HepG2 (cell line): ENCODE results near the gene POLE3. TPM values are rescaled to one million over a fixed set of nuclear protein-coding genes. Genes with fewer than 3 reads are reported as not detected.

Experiments
- CREM ChIP-seq, 2 experiments: sonication (generic) in 1 of 2; formaldehyde crosslinking in 1 of 2; IDR thresholded peaks; 2 replicates each; pipeline versions ENCODE4 v1.4.0 to v1.6.1; 2016 to 2020; ENCODE audit warnings: antibody characterized with exemption in 1 of 2, mild to moderate bottlenecking in 1 of 2, missing genetic modification reagents in 1 of 2
- ELF4 ChIP-seq: sonication (generic); formaldehyde crosslinking; IDR thresholded peaks from 2 replicates; pipeline ENCODE4 v1.5.0; 2020; ENCODE audit warnings: missing genetic modification reagents, mild to moderate bottlenecking, moderate library complexity, borderline replicate concordance
- FOXJ3 ChIP-seq: sonication (generic); formaldehyde crosslinking; IDR thresholded peaks from 2 replicates; pipeline ENCODE4 v1.4.0; 2020; ENCODE audit warnings: missing genetic modification reagents, mild to moderate bottlenecking, borderline replicate concordance
- GABPB1 ChIP-seq: IDR thresholded peaks from 2 replicates; pipeline ENCODE4 v1.6.1; 2016; ENCODE audit warnings: mild to moderate bottlenecking, missing genetic modification reagents, moderate library complexity, missing compliant biosample characterization
- GATAD1 ChIP-seq: IDR thresholded peaks from 2 replicates; pipeline ENCODE4 v1.6.1; 2016; ENCODE audit warnings: missing genetic modification reagents, missing compliant biosample characterization
- MIXL1 ChIP-seq: IDR thresholded peaks from 2 replicates; pipeline ENCODE4 v1.6.1; 2016
- MTA3 ChIP-seq: sonication (generic); formaldehyde crosslinking; IDR thresholded peaks from 2 replicates; pipeline ENCODE4 v1.4.0; 2020; ENCODE audit warnings: missing genetic modification reagents
- SCMH1 ChIP-seq: sonication (generic); formaldehyde crosslinking; IDR thresholded peaks from 2 replicates; pipeline ENCODE4 v1.9.0; 2021; ENCODE audit warnings: missing genetic modification reagents, mild to moderate bottlenecking, borderline replicate concordance
- SOX13 ChIP-seq, 3 experiments: fragments of 450-650 bp in 1 of 3; sonication (generic) in 1 of 3; formaldehyde crosslinking in 1 of 3; IDR thresholded peaks in 2 of 3; conservative IDR thresholded peaks in 1 of 3; 2 replicates each; pipeline versions ENCODE4 v1.5.0 to v1.6.1; 2016 to 2020; ENCODE audit warnings: antibody characterized with exemption in 1 of 3, mild to moderate bottlenecking in 1 of 3, missing compliant biosample characterization in 1 of 3, missing genetic modification reagents in 1 of 3, moderate library complexity in 1 of 3
- ZBTB1 ChIP-seq: sonication (generic); formaldehyde crosslinking; IDR thresholded peaks from 2 replicates; pipeline ENCODE4 v1.4.0; 2020; ENCODE audit warnings: missing genetic modification reagents, borderline replicate concordance
- ZC3H4 ChIP-seq: sonication (generic); formaldehyde crosslinking; IDR thresholded peaks from 2 replicates; pipeline ENCODE4 v1.4.0; 2020; ENCODE audit warnings: missing genetic modification reagents, borderline replicate concordance
- ZNF234 ChIP-seq: sonication (generic); formaldehyde crosslinking; conservative IDR thresholded peaks from 2 replicates; pipeline ENCODE4 v1.5.1; 2020; ENCODE audit warnings: mild to moderate bottlenecking, missing genetic modification reagents
- ZNF333 ChIP-seq: sonication (generic); formaldehyde crosslinking; IDR thresholded peaks from 2 replicates; pipeline ENCODE4 v1.4.0; 2020; ENCODE audit warnings: mild to moderate bottlenecking, missing genetic modification reagents, borderline replicate concordance
- ZNF350 ChIP-seq: sonication (generic); formaldehyde crosslinking; IDR thresholded peaks from 2 replicates; pipeline ENCODE4 v1.4.0; 2020; ENCODE audit warnings: mild to moderate bottlenecking, low read depth, missing genetic modification reagents, borderline replicate concordance
- ZNF496 ChIP-seq: sonication (generic); formaldehyde crosslinking; IDR thresholded peaks from 2 replicates; pipeline ENCODE4 v1.8.1; 2023; ENCODE audit warnings: mild to moderate bottlenecking, moderate library complexity, missing genetic modification reagents; ENCODE audit not compliant: insufficient replicate concordance
- ZNF572 ChIP-seq: sonication (generic); formaldehyde crosslinking; IDR thresholded peaks from 2 replicates; pipeline ENCODE4 v1.5.1; 2020; ENCODE audit warnings: mild to moderate bottlenecking, missing genetic modification reagents
- ZNF644 ChIP-seq: IDR thresholded peaks from 2 replicates; pipeline ENCODE4 v1.6.1; 2016; ENCODE audit warnings: low read depth
- ZNF792 ChIP-seq: IDR thresholded peaks from 2 replicates; pipeline ENCODE4 v1.6.1; 2016
- ZSCAN20 ChIP-seq: sonication (generic); formaldehyde crosslinking; IDR thresholded peaks from 2 replicates; pipeline ENCODE4 v1.4.0; 2020; ENCODE audit warnings: missing genetic modification reagents, mild to moderate bottlenecking, borderline replicate concordance
- polyA plus RNA-seq, 8 experiments: library from polyadenylated mRNA; depleted of rRNA in 3 of 8; stranded (reverse) in 7 of 8; unstranded in 1 of 8; fragments of >200 nt; fragmentation: Illumina TruSeq in 4 of 8; extraction: Trizol in 4 of 8; gene quantifications; 2 replicates each; pipeline versions ENCODE4 v1.2.1 to v1.2.3, GENCODE V29; 2011 to 2016; ENCODE audit warnings: low read depth in 4 of 8, missing spikeins in 1 of 8, mixed read lengths in 1 of 8; ENCODE audit not compliant: insufficient read depth in 1 of 8
- total RNA-seq, 5 experiments: library from RNA; depleted of rRNA; stranded (reverse); fragments of >200 nt; fragmentation: Illumina TruSeq; extraction: Trizol; gene quantifications; 2 replicates each; pipeline ENCODE4 v1.2.3, GENCODE V29; 2016; ENCODE audit warnings: low read depth in 1 of 5
- TF ChIP-seq, protein P1 (sequence below): sonication (generic); formaldehyde crosslinking; IDR thresholded peaks from 2 replicates; pipeline ENCODE4 v1.4.0; 2020; ENCODE audit warnings: missing genetic modification reagents, mild to moderate bottlenecking, borderline replicate concordance
- TF ChIP-seq, protein P2 (sequence below): sonication (generic); formaldehyde crosslinking; IDR thresholded peaks from 2 replicates; pipeline ENCODE4 v1.4.0; 2020; ENCODE audit warnings: missing genetic modification reagents, borderline replicate concordance
- TF ChIP-seq, protein P3 (sequence below): sonication (generic); formaldehyde crosslinking; IDR thresholded peaks from 2 replicates; pipeline ENCODE4 v1.8.1; 2022; ENCODE audit warnings: low read depth, mild to moderate bottlenecking, missing genetic modification reagents
- TF ChIP-seq, protein P4 (sequence below): sonication (generic); formaldehyde crosslinking; IDR thresholded peaks from 2 replicates; pipeline ENCODE4 v1.5.1; 2020; ENCODE audit warnings: missing genetic modification reagents, mild to moderate bottlenecking, borderline replicate concordance

Gene POLE3
- total and polyA plus RNA-seq, 2 of the 13 experiments (the other 11 are each of a cell fraction or from before 2014, with no cell fraction given), result 36.0 to 77.2 TPM

DNA sequence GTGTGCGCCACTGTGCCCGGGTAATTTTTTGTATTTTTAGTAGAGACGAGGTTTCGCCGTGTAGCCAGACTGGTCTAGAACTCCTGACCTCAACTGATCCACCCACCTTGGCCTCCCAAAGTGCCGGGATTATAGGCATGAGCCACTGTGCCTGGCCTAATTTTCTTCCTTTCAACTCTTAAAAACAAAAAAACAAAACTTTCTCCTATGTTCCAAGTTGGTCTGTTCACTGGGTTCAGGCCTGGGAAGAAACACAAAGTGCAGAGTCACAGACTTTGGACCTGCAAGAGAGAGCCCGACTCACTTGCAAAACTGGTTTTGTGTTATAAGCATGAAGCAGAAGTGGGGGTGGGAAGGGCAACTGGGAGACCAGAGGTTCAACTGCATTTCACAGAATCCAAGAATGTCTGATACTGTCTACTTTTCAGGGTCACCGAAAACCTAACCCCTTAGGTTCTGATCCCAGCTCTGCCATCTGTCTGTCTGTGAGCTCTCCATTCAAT is 28.5 kb downstream of the POLE3 start (continued):
- TF ChIP-seq ZC3H4 (CRISPR knock-in tag) (no peak), SCMH1 (no peak), ZNF496 (CRISPR knock-in tag) (no peak), MIXL1 (peak; percentile 53; the same call in 1 of the 2 replicates), ELF4 (CRISPR knock-in tag) (no peak), ZBTB1 (no peak), GATAD1 (CRISPR knock-in tag) (0 out of 2 replicates have a peak, but pooled peaks have one; percentile 41), ZNF572 (no peak), ZNF792 (no peak), SOX13 (IDR thresholded peaks at IDR 0.05) (no peak), SOX13 (CRISPR knock-in tag; conservative IDR thresholded peaks at IDR 0.05 in 1 of 2, IDR thresholded peaks at IDR 0.05 in 1 of 2) (peak in 1 of 2 experiments; percentile 73; a peak in 1 of 4 replicates), ZSCAN20 (CRISPR knock-in tag) (no peak), CREM (IDR thresholded peaks at IDR 0.05) (peak; percentile 53; the same call in 1 of the 2 replicates), CREM (CRISPR knock-in tag; IDR thresholded peaks at IDR 0.05) (no peak), GABPB1 (CRISPR knock-in tag) (no peak), ZNF644 (peak; percentile 77), ZNF350 (CRISPR knock-in tag) (no peak), MTA3 (CRISPR knock-in tag) (no peak), ZNF234 (CRISPR knock-in tag) (no peak), FOXJ3 (CRISPR knock-in tag) (peak; percentile 29; the same call in 1 of the 2 replicates), ZNF333 (CRISPR knock-in tag) (no peak)
- TF ChIP-seq, protein P1, sequence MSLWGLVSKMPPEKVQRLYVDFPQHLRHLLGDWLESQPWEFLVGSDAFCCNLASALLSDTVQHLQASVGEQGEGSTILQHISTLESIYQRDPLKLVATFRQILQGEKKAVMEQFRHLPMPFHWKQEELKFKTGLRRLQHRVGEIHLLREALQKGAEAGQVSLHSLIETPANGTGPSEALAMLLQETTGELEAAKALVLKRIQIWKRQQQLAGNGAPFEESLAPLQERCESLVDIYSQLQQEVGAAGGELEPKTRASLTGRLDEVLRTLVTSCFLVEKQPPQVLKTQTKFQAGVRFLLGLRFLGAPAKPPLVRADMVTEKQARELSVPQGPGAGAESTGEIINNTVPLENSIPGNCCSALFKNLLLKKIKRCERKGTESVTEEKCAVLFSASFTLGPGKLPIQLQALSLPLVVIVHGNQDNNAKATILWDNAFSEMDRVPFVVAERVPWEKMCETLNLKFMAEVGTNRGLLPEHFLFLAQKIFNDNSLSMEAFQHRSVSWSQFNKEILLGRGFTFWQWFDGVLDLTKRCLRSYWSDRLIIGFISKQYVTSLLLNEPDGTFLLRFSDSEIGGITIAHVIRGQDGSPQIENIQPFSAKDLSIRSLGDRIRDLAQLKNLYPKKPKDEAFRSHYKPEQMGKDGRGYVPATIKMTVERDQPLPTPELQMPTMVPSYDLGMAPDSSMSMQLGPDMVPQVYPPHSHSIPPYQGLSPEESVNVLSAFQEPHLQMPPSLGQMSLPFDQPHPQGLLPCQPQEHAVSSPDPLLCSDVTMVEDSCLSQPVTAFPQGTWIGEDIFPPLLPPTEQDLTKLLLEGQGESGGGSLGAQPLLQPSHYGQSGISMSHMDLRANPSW, result no peak
- TF ChIP-seq, protein P2, sequence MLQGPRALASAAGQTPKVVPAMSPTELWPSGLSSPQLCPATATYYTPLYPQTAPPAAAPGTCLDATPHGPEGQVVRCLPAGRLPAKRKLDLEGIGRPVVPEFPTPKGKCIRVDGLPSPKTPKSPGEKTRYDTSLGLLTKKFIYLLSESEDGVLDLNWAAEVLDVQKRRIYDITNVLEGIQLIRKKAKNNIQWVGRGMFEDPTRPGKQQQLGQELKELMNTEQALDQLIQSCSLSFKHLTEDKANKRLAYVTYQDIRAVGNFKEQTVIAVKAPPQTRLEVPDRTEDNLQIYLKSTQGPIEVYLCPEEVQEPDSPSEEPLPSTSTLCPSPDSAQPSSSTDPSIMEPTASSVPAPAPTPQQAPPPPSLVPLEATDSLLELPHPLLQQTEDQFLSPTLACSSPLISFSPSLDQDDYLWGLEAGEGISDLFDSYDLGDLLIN (CRISPR knock-in tag), result no peak
- TF ChIP-seq, protein P3, sequence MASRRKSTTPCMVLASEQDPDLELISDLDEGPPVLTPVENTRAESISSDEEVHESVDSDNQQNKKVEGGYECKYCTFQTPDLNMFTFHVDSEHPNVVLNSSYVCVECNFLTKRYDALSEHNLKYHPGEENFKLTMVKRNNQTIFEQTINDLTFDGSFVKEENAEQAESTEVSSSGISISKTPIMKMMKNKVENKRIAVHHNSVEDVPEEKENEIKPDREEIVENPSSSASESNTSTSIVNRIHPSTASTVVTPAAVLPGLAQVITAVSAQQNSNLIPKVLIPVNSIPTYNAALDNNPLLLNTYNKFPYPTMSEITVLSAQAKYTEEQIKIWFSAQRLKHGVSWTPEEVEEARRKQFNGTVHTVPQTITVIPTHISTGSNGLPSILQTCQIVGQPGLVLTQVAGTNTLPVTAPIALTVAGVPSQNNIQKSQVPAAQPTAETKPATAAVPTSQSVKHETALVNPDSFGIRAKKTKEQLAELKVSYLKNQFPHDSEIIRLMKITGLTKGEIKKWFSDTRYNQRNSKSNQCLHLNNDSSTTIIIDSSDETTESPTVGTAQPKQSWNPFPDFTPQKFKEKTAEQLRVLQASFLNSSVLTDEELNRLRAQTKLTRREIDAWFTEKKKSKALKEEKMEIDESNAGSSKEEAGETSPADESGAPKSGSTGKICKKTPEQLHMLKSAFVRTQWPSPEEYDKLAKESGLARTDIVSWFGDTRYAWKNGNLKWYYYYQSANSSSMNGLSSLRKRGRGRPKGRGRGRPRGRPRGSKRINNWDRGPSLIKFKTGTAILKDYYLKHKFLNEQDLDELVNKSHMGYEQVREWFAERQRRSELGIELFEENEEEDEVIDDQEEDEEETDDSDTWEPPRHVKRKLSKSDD (CRISPR knock-in tag), result no peak
- TF ChIP-seq, protein P4, sequence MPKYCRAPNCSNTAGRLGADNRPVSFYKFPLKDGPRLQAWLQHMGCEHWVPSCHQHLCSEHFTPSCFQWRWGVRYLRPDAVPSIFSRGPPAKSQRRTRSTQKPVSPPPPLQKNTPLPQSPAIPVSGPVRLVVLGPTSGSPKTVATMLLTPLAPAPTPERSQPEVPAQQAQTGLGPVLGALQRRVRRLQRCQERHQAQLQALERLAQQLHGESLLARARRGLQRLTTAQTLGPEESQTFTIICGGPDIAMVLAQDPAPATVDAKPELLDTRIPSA, result no peak
